ENCODE data around the gene KLHL22.
"Not testable (repeated sequence)": the region's sequence is repeated elsewhere in the genome, so short reads cannot be mapped to it uniquely, and the experiment has no call there.

The KLHL22 gene

DNA sequence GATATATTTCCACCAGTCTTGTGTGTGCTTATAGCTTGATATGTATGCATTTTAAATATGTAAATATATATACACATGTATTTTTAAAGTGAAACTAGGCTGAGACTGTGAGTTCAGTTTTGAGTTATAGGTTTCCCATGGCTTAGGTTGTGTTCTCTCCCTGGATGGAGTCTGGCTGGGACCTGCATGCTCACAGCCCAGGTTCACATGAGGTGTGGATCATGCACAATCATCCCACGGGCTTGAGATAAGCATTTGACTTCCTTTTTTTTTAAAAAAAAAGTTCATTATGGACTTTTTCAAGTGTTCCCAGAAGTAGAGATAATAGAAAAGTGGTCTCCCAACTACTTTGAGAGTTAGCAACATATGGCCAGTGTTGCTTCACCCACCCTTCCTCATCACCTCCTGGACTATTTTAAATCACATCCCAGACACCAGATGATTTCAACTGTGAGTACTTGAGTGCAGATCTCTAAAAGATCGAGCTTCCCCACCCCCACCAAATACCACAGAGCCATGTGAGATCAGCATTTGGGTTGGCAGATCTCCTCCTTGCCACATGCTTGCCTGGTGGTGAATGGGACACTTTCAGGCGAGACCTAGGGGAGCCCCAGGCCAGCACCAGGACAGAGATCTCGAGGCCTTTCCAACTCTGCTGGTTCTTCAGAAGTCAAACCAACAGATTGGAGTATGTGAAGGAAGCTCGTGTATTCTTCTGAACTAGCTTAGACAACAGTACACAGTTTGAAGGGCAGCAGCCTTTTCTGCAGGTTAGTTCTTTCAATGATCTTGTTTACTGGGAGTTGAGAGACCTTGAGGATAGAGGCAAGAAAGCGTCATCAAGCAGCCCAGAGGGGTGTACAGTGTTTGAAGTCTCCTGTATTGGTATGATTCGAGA, 27.7 kb upstream of the KLHL22 start:
- DNase-seq, result no peak

DNA sequence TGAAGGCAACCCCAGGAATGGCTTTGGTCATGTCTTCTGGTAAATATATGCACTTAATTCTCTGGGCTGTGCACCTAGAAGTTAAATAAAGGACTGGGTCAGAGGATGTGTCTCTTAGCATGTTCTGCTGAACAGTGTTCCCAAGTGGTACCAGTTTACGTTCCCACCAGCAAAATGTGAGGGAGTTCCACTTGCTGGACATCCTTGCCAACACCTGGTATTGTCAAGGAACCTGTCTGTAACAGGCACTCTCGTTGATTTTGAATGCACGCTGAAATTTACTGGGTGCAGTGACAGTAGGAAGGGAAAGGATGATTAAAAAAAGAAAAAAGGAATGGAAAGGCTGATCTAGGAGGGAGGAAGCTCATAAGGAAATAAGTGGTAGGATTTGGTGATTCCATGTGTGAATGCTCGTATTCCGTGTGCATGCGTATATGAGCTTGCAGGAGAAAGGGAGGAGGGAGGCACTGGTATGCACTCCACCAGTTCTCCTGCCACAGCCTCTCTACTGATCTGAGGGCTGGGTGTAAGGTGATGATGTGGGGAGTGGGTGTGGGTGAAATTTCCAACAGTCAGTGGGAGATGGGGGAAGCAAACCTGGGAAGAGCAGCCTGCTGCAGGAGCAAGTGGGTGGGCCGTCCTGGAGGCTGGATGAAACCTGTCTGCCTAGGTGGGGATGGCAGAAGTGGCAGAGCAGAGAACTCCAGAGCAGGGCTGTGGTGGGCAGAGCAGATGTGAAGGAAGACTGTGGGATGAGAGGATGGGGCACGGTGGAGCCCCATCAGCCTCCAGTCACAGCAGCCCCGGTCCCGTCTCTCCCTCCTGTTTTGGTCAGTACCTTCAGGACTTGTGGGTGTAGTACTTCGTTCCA, 26.8 kb upstream of the KLHL22 start:
- no peak for DNase-seq

DNA sequence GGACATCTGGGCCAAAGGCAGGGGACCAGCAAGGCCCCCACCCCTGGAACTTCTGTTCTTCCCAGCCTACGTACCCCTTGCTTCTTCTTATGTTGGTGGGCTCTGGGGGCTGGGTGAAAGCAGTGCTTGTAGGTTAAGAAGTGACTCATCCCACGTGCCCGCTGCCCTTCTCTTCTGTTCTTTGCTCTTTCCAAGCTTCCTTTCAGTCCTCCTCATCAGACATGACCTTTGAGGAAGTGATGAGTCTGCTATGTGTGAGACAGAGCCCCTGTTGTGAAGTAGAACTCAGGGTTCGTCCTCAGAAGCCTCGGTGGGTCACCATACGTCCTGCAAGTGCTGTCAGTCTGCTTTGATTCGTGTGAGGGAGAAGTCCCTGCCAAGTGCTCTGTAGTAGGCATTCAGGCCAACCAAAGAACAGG, 24.5 kb upstream of the KLHL22 start:
- no peak for DNase-seq

DNA sequence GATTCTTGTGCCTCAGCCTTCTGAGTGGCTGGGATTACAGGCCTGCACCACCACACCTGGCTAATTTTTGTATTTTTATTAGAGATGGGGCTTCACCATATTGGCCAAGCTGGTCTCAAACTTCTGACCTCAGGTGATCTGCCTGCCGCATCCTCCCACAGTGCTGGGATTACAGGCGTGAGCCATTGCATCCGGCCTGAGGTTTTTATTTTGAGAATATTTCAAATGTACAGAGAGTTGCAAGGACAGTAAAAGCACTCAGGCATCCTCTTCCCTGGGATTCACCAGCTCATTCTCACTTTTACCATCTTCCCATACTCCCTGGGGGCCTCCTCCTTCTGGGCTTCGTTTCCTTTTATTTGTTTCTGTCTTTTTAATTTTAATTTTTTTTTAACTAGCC, 24.0 kb upstream of the KLHL22 start:
- DNase-seq, result no peak

DNA sequence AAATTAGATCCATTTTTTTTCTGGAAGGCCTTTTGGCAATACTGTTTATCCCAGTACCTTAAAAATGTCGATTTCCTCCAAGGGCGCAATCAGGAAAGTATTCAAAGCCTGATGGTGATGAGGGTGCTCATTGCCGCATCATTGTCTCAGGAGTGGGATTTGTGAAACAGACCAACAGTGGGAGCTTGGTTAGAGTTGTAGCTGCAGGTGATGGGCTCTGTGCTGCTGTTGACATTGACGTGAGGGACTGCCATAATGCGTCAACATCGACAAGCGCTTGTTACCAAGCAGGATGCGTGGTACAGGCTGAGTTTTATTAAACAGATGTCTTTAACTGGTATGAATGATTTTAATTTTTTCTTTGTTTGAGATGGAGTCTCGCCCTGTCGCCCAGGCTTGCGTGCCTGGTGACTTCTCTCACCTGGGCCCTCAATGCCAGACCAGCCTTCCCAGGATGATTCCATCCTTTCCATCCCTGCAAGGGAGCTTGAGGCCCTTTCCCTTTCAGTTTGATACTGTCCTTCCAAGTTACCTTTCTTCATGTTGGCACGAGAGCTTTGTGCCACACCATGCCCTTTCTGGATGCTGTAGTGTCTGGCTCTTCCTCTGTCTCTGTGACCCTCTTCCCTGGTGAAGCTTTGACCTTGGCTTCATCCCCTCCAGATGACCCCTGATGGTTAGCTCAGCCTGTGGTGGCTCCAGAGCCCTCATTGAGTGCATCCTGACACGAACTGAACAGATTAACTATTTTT, 22.4 kb upstream of the KLHL22 start:
- DNase-seq, result no peak

DNA sequence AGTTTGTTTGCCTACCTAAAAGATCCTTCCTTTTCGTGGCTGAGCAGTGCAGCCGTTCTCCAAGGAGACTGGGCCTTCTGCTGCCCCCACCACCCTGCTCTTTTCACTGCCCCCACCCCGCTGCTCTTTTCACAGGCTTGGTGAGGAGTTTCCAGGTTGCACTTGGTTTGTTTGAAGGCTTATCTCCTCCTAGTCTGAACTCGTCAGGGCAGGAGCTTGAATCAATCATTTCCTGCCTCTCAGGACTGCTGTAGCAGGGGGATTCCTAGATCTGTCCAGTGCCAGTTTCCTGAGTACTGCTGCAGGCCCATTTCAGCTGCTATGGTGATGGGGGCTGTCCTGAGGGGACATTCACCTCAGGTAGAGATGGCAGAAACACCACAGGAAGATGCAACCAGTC, 21.8 kb upstream of the KLHL22 start:
- DNase-seq, result no peak

DNA sequence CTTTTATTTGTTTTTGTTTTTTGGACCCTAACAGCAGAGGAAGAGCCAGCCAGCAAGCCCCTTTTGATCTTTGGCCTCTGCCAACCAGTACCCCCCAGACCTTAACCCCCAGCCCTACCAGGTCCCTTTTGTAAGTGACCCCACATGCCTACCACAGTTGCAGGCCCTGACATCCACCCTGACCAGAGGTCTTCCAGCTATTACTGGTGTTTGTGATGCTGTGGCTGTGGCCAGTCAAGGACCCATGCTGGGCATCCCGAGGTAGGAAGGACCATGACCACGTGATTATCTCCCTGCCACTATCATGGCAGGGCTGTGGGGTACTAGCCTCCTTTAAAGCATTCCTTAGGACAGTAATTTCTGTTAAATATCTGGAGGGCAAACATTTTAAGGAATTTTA, 20.8 kb upstream of the KLHL22 start:
- no peak for DNase-seq

DNA sequence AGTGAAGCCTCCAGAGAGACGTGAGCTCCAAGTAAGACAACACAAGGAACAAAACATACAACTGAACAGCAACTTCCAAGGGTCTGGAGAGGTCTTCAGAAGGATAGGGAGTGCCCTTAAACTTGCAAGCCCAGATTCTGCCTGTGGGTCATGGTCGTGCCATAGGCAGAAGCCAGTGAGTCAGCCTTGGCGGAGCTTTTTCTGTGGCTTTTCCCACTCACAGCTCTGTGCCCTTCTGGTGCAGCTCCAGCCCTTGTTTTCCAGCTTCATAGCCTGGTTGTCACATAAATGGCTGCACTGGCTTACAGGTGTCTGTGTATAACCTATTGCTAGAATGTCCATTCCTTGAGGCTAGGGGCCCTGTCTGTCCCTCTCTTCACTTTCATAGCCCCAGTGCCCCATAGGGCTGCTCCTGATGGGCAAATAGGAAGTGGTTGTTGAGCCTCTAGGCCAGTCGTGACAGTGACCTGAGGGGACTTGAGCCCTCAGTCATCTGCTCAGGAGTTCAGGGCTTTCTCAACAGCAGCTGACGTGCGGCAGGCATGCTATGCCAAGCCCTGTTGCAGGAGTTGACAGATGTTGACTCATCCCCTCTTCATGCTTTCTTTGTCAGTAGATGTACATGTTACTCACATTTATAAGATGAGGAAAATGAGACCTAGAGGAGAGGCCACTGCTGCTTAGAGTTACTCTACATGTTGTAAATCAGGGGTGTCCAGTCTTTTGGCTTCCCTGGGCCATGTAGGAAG, 19.2 kb upstream of the KLHL22 start:
- no peak for DNase-seq

DNA sequence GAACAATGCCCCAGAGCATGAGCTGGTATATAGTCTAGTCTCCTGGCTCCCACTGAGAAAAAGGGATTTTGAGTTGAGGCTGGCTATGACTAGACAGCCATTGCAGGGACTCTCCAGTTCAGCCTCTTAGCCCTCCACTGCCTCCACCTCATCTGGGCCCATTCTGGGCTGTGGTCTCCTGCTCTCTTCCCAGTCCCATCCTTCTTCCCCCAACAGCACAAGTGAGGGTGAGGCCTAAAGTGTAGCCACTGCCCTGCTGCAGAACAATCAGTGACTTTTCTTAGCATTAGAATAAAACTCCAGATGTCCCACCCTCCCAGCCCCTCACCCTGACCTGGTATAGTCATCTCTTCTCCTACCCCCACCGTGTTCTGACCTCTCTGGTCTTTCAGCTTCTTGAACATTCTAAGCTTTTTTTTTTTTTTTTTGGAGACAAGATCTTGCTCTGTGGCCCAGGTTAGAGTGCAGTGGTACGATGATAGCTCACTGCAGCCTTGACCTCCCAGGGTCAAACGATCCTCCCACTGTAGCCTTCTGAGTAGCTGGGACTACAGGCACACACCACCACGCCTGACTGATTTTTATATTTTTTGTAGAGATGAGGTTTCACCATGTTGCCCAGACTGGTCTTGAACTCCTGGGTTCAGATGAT, 16.1 kb upstream of the KLHL22 start:
- DNase-seq, result no peak

DNA sequence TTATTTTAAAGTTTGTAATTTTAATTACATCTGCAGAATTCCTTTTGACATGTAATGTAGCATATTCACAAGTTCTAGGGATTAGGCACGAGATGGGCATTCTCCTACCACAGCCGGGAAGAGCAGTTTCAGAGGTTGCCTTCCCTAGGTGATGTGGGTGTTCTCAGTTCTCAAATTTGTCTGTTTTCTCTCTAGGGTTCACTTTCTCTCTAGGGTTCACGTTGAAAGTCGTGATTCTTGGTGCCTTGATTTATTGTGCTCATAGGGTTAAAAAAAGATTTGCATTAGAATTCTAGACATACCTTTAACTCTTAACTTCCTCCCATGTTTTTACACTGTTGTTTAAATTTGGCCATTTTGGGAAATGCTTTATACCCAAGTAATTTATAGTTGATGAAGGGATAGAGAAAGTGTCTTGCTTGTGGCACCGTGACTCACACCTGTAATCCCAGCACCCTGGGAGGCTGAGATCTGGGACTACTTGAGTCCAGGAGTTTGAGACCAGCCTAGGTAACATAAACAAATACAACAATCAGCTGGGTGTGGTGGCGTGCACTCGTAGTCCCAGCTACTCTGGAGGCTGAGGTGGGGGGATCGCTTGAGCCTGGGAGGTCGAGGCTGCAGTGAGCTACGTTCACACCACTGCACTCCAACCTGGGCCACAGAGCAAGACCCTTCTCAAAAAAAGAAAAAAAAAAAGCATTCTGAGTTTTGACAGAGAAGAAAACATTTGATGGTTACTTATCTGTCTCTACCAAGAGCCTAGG, 15.4 kb upstream of the KLHL22 start:
- no peak for DNase-seq

DNA sequence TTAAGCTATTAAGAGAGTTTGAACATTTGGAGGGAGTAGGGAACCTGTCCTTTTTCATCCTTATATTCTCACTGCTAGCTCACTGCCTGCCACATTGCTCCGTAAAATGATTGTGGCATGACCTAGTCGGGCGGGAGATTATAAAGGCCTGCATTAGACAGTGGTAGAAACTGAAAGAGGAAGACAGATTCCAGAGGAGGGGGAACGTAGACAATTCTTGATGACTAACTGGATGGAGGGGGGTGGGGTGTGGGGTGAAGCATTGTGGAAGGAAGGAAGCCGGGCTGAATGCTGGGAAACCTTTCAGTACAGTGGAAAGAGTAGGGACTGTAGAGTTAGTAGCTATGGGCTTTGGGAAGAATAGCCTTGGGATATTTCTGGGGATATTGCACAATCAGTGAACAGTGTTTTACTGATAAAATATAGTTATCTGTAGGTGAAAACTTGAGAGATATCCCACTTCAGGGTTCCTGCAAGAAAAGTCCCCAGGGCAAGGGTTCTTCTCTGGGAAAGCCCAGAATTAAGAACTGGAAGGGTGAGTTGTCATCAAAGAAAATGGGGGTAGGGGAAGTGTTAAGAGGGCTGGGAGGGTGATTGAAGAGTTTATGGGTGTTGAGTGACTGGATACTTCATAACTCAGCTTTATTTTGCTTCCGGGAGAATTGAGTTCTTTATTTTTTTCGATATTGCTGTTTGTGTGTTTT, 13.9 kb upstream of the KLHL22 start:
- peak; percentile 55 for DNase-seq

DNA sequence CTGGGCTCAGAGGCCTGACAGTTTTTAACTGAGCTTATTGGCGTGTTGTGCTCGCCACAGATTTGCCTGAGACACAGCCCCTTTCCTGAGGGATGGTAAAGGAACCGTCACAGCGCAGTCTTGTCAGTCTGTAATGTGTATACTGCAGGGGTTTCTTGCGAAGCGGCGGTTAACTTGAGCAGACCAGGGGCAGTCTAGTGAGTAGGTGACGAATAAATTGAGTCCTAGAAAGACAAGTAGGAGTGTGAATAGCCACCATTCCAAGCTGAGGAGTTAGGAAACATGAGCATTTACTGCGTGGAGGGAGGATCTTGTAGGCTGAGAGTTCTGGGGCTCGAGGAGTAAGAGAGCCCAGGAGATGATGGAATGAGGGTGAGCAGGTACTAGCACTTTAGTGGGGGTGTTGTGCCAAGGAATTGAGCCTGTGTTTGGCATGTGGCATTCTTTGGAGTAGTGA, 13.2 kb upstream of the KLHL22 start:
- no peak for DNase-seq

DNA sequence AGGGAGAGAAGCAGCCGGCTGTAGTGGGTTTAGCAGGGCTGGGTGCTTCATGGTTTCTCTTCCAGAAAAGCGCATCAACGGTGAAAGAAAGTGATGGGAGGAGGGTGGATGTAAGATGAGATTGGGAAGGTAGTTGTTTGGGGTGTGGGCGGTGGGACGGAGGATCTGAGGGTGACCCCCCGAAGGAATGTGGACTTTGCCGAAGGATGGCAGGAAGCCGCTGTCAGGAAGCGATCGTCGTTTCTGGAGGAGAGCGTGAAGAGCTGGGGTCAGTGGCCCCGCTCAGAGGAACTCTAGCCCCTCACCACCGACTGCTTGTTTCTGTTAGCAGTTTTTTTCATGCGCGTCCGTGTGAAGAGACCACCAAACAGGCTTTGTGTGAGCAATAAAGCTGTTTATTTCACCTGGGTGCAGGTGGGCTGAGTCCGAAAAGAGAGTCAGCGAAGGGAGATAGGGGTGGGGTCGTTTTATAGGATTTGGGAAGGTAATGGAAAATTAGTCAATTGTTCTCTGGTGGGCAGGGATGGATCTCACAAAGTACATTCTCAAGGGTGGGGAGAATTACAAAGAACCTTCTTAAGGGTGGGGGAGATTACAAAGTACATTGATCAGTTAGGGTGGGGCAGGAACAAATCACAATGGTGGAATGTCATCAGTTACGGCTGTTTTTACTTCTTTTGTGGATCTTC, 12.6 kb upstream of the KLHL22 start:
- DNase-seq, result peak; percentile 48

DNA sequence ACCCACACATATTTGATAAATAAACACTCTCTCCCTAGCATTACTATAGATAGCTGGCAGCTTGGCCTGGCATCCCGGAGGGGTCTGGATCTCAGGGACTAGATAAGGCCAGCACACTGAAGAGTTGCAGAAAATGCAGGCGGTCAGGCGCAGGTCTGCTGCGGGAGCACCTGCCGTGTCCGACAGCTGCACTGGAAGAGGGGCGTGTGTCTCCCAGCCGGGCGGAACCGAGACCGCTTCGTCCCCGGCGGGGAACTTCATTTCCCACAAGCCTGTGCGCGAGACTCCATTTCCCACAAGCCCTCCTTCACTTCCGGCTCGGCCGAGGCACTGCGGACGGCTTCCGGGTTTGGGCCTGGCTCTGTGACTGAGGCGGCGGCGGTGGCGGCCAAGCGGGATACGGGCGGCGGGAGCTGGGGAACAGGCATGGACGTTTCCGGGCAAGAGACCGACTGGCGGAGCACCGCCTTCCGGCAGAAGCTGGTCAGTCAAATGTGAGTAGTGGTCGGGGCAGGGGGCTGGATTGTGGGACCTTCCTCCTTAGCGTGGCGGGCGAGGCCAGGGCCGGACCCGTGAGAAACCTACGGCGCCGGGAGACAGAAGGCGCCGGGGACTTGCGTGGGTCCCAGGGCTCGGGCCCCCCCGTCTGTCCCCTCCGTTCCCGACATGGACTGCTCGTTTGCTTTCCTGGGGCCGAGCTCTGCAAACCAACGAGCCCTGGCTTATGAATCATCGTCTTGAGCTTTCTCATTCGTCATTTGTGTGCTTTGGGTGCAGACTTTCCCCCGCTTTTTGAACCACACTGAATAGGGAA, 11.9 kb upstream of the KLHL22 start, which contains the start of gene MED15:
Gene MED15, plus strand, starts transcription at position 358 of the 814 bp plus-strand sequence. Its CDS starts 69 bp downstream, at position 427.
- DNase-seq, result peak; percentile 92

DNA sequence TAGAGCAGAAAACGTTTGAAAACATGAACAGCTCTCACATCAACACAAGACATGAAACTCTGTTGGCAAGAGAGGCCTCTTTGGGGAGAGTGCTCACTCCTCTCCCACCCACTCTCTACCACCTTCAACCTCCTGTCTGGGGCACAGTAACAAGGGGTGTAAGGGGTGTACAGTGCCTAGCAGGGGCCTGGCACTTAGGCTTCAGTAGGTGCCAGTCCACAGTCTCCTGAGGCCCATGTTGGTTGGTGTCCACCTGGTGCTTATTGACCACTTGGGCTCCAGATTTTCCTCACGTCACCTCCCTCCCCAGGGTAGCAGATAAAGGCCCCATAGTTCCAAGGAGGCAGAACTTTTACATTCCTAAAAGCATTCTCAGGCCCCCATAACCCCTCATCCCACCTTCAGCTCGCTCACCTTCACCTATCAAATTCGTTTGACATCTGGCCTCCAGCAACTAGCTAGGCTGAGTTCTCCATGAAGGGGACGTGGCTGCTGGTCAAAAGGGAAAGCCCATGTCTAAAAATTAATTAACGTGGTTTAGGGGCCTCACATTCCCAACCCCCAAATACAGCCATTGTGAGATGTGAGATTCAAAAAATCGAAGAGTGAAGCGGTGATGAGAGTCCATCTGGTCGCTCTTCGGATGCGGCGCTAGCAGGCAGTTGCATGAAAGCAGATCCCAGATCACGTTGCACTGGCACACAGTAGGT, 11.1 kb upstream of the KLHL22 start:
- DNase-seq, result no peak

DNA sequence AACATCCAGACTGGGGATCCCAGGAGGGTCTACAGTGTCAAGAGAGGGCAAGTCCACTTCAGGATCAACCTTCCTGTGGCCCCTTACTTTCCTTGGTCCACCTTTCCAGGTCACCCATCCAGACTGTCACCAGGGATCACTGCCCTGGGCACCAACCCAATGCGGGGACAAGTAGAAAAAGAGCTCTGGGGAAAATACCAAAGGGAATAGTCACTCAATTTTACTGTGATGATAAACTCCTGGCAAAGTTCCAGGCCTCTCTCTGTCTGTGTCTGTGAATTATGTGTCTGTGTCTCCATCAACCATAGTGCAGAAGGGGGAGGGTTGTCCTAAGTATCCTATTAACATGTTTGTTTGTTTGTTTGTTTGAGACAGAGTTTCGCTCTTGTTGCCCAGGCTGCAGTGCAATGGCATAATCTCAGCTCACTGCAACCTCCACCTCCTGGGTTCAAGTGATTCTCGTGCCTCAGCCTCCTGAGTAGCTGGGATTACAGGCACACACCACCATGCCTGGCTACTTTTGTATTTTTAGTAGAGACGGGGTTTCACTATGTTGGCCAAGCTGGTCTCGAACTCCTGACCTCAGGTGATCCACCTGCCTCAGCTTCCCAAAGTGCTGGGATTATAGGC, 8.8 kb upstream of the KLHL22 start:
- not testable (repeated sequence) for DNase-seq

DNA sequence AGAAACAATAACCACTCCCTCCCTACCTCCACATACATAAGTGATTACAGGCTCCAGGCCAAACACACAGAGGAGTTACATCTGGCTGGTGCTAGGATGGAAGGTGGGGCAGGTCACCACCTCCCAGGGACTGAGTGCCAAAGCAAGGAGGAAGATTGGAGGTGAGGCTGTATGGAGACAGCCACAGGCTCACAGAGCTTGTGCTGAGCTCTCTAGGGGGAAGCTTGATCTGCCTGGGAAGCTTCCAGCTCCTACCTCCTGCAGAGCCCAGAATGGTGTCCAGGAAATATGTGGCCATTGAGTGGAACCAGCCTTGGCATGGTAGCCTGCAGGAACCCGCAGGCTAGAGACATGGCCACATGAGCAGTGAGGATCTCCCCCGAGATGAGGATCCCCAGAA, 8.2 kb upstream of the KLHL22 start:
- no peak for DNase-seq

All from right forelimb (tissue), 1 donor.